Activated CD8-positive, alpha-beta memory T cell treated with anti-CD3 and anti-CD28 coated beads, Interleukin-2, amount 50 U/mL, for 24 hours (primary cell): ENCODE results near the gene CCER1.

ENCODE experiments used
- DNase-seq: peaks from one replicate; pipeline ENCODE4 v3.0.0-alpha.2; 2020; ENCODE audit errors: extremely low read depth

CCER1 gene

DNA sequence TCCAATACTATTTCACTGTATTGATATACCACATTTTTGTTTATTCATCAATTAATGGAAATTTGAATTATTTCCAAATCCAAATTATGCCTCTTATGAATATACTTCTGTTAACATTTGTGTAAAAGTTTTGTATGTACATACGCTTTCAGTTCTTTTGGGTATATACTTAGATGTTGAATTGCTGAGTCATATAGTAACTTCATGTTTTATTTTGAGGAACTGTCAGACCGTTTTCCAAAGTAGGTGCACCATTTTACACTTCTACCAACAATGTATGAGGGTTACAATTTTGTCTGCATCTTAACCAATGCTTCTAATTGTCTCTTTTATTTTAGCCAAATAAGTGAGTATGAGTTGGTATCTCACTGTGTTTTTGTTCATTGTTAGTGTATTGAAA is 10.2 kb upstream of the CCER1 start:
- no peak for DNase-seq

DNA sequence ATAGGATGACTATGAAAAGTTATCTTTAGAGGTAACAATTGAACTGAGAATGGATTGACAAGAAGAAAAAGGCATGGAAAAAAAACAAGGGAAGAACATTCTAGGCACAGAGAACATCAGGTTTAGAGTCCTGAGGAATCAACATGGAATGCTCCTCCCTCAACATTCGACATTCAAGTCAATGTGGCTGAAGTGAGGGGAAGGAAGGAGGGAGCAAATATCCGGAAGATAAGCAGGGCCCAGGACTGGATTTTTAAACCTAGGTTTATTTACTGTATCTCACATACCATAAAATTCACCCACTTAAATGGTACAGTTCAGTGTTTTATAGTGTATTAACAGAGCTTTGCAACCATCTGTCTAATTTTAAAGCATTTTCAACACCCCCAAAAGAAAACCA is 9.6 kb upstream of the CCER1 start:
- DNase-seq, result no peak

DNA sequence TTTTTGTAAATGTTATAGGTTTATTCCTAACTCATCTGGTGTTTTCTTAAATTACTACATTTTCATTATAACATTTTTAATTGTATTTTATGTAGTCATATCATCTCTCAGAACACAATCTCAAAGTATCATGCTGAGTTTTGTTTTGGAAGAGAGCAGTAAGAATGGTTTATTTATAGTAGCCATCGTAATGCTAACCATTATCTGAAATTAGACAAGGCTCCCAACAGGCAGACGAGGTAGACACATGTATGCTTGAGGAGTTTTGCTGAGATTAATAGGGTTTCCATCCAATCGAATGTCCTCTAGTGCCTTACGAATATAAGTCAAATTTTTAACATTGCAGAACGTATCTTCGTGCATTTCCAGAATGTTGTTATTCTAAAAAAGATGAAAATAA is 9.0 kb upstream of the CCER1 start:
- DNase-seq, result no peak

DNA sequence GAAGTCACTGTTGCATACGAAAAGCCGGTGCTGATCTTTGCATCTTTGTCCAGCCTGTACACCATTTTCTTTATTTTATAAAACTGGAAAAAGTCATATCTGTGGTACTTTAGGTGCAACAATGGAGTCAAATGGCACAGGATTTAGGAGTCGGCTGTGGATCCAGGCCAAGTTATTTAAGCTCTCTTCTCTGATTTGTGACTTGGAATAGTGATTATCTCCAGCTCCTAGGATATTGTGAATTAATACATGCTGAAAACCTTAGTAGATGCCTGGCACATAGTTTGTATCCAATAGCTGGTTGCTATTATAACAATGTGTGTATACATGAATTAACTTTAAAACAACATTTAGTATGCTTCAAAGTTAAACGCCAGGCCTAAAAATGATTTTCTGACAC is 6.2 kb upstream of the CCER1 start:
- no peak for DNase-seq

GRCh38 chr12:90959538-90960139 is 4.7 kb upstream of the CCER1 start:
- no peak for DNase-seq

DNA sequence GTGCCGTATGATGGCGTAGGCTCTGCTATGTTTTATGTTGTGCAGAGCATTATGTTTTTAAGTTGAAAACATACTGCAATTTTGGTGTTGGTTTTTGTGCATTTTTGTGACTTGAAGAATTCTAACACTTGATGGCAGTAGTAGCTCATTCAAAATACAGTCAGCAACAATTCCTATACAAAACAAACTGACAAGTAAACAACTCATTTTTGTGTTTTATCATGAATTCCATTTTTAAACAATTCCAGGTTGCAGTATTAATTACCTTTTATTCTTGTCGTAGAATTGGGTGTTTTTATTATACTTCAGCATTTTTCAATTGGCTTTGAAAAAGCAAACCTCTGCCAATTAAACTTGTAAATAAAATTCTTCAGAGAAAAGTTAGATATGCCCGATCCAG is 4.1 kb upstream of the CCER1 start:
- no peak for DNase-seq

DNA sequence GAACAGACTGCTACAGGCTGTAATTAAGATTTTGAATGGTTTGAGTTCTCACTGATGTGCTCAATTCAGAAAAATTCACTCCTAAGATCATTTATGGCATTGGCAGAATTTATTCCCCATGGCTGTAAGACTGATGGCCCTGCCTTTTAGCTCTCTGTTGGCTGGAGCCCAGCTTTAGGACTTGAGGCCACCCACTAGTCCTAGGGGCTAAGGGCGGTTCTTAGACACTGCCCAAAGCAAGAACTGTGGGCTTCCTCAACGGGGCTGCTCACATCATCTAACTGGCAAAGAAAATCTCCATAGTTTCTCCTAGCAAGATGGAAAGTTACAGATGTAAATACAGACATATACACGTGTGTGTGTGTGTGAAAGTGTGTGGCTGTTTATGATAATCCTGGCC is 3.4 kb upstream of the CCER1 start:
- no peak for DNase-seq

GRCh38 chr12:90954428-90954827 is 548 bp downstream of the CCER1 start:
- no peak for DNase-seq

GRCh38 chr12:90953956-90954421 is 987 bp downstream of the CCER1 start:
- DNase-seq, result no peak

DNA sequence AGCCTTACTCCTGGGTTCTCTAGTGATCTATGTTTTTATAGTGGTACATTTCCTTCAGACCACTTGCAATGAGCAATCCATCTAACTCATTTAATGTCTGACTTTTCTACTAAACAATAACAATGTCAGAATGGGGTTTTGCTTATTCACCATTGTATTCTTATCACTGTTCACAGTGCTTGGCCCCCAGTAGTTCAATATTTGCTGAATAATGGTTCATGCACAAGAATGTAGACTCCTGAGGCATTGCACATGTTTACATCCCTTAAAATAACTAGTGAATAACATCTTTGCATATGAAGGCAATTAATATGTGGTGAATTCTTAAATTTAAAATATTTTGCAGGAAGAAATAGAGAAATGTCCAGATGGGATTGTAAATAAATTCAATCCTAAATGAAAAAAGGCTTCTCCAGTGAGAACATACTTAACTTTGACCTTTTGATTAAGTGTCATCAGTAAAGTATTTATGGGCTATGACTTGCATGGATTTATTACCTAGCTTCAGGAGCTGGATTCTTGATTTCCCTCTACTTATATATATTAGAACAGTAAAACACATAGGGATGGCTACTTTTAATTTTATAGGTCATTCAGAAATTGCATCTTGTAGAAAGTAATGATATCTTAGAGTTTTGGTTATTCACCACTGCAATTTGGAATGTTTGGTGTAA is 3.4 kb downstream of the CCER1 start:
- no peak for DNase-seq

- DNase-seq, result no peak
Measured at GRCh38 chr12:90947869-90948268, 7.1 kb downstream of the CCER1 start.

- DNase-seq, result no peak
Measured at GRCh38 chr12:90945070-90945649, 9.8 kb downstream of the CCER1 start.

- DNase-seq, result no peak
Measured at GRCh38 chr12:90943255-90943654, 11.7 kb downstream of the CCER1 start.

- no peak for DNase-seq
Measured at GRCh38 chr12:90940872-90941499, 14.0 kb downstream of the CCER1 start.

- DNase-seq, result no peak
Measured at GRCh38 chr12:90939382-90939781, 15.6 kb downstream of the CCER1 start.

DNA sequence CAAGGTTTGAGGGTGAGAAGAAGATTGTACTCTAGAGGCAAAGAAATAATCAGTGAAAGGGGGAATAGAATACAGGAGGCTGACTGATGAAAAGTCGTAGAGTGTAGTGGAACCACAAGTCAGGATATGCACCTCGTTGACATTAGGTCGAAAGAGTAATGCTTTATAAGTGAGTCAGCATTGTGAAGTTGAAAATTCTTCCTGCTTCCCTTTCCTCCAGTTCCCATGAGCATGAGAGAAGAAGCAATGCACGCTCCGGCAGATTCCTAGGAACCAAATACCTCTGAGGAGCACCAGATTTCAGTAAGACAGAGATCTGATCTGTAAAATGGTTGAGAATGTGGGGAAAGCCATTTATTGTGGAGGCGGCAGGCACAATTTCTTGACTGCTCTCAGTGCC is 16.5 kb downstream of the CCER1 start:
- DNase-seq, result no peak

DNA sequence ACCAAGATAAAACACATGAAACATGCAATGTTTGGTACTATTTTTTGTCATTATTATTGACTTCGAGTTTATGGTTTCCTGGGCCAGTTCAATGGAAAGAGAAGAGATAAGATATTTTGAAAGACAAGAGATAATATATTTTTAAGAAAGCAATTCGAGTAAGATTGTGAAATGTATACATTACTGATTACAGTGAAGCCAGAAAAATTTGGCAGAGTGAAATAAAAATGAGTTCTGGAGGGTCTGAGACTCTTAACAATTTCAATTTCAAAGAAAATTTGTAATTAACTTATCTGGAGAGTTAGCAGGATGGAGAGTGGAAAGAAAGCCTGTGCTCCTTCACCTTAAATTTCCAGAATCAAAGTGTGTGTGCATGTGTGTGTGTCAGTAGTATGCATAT is 17.3 kb downstream of the CCER1 start:
- DNase-seq, result no peak

DNA sequence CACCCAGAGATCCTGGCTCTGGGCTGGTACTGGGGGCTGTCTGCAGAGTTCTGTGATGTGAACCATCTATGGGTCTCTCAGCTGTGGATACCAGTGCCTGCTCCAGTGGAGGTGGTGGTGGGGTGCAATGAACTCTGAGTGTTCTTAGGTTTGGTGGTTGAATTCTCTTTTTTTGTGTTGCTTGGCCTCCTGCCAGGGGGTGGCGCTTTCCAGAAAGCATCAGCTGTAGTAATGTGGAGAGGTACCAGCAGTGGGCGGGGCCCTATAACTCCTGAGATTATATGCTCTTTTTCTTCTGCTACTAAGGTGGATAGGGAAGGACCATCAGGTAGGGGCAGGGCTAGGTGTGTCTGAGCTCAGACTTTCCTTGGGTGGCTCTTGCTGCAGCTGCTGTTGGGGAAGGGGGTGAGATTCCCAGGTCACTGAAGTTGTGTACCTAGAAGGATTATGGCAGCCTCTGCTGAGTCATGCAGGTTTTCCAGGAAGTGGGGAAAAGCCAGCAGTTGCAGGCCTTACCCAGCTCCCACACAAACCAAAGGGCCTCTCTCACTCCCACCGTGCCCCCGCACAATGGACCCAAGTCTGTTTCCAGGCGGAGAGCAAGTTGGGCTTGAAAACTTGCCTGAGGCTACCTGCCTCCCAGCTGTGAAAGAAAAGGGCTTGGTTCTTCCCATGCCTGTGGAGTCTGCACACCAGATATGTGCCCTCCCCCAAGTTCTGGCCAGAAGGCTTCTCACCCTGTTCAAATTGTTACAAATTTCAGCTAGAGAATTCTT is 18.6 kb downstream of the CCER1 start:
- DNase-seq, result no peak

DNA sequence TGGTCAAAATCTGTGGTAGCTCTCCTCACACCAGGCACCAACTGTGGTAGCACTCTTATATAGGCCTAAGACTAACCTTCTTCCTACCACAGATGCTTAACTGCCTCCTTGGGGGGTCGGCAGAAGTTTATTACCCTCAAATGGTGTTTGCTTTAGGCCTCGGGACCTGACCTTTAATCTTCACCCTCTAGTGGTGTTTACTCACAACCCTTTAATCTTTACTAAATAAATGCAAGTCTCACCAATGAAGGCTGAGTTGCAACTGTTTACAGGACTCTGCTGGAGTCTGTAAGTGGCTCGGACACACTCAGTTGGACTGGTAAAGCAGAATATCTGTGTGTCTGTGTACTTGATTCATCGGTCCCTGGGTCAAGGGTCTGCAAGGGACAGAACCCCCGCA is 29.4 kb downstream of the CCER1 start:
- DNase-seq, result no peak

- DNase-seq, result no peak
Measured at GRCh38 chr12:90924406-90924805, 30.6 kb downstream of the CCER1 start.

- no peak for DNase-seq
Measured at GRCh38 chr12:90922145-90922627, 32.8 kb downstream of the CCER1 start.

GRCh38 chr12:90921536-90921935 is 33.4 kb downstream of the CCER1 start:
- DNase-seq, result no peak
